Measurements from ENCODE around the gene BLOC1S1. TPM values are rescaled to one million over a fixed set of nuclear protein-coding genes. Genes with fewer than 3 reads are reported as not detected.

Gene BLOC1S1
- total and polyA plus RNA-seq, 7 donors: 173 to 655 (median 355) TPM

DNA sequence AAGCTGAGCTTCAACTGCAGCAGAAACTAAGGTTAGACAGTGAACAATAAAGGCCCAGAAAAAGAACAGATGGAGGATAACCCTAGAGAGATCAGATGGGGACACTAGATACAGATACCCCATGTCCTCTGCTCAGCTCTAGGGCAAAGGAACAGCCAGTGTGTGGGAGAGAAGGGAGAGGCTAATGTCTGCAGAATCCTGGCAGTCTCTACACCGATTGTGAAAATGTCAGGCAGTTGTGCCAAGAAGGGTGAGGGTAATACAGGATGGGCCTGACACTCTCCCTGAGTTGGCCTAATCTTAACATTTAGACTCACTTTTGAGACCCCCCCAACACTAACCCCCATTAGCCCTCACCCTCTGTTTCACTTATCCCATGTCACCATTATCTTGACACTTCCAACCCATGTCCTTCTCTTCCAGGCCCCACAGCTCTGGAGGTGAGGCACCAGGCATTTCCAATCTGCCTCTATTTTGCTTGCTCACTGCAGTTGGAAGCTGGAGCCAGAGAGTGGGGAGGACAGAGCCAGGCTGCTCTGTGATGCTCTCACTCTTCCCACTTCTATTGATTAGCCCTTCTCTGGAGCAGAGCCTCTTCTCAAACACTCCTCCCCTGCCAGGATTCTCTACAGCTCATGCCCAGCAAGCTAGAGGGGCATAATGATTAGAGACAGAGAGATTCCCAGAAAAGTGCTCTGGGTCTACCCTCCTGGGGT, 3.0 kb upstream of the BLOC1S1 start:
- WGBS, 2 donors: 49 to 59% methylated on average over 1 of the region's 1 CpG
- H3K27me3 ChIP-seq: no peaks in the 10 kb centered on the region
- intact Hi-C loops (cut with DNase I): no loop called here
- H3K9me3 ChIP-seq: no peaks in the 10 kb centered on the region
- no peak for DNase-seq
- peak overlapping the region; percentile 76 to 100 (median 97) for H3K27ac ChIP-seq
- H3K36me3 ChIP-seq: no peaks in the 10 kb centered on the region
- H3K4me3 ChIP-seq: no peak overlapping the region
- TF ChIP-seq, protein P1, sequence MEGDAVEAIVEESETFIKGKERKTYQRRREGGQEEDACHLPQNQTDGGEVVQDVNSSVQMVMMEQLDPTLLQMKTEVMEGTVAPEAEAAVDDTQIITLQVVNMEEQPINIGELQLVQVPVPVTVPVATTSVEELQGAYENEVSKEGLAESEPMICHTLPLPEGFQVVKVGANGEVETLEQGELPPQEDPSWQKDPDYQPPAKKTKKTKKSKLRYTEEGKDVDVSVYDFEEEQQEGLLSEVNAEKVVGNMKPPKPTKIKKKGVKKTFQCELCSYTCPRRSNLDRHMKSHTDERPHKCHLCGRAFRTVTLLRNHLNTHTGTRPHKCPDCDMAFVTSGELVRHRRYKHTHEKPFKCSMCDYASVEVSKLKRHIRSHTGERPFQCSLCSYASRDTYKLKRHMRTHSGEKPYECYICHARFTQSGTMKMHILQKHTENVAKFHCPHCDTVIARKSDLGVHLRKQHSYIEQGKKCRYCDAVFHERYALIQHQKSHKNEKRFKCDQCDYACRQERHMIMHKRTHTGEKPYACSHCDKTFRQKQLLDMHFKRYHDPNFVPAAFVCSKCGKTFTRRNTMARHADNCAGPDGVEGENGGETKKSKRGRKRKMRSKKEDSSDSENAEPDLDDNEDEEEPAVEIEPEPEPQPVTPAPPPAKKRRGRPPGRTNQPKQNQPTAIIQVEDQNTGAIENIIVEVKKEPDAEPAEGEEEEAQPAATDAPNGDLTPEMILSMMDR (IDR thresholded peaks at IDR 0.05): no peak
- H3K4me1 ChIP-seq: peaks cover 0 to 86% (median 74%) of the 10 kb centered on the region in 4 donors

- WGBS, 2 donors: 80 to 81% methylated on average over 2 of the region's 2 CpGs
- no peak overlapping the region for H3K4me3 ChIP-seq
- no peak for DNase-seq
- intact Hi-C loops (cut with DNase I): no loop called here
- no peak for TF ChIP-seq POLR2A (IDR thresholded peaks at IDR 0.05)
- TF ChIP-seq POLR2AphosphoS5 (IDR thresholded peaks at IDR 0.05): no peak
- TF ChIP-seq, protein P1 (IDR thresholded peaks at IDR 0.05): no peak
- no peak for TF ChIP-seq EP300 (IDR thresholded peaks at IDR 0.05)
- peak overlapping the region; percentile 76 to 100 (median 97) for H3K27ac ChIP-seq
- no peaks in the 10 kb centered on the region for H3K9me3 ChIP-seq
- H3K4me1 ChIP-seq: peaks cover 0 to 87% (median 75%) of the 10 kb centered on the region in 4 donors
- H3K36me3 ChIP-seq: no peaks in the 10 kb centered on the region
- H3K27me3 ChIP-seq: no peaks in the 10 kb centered on the region
Measured at GRCh38 chr12:55713721-55714120, 2.1 kb upstream of the BLOC1S1 start.

DNA sequence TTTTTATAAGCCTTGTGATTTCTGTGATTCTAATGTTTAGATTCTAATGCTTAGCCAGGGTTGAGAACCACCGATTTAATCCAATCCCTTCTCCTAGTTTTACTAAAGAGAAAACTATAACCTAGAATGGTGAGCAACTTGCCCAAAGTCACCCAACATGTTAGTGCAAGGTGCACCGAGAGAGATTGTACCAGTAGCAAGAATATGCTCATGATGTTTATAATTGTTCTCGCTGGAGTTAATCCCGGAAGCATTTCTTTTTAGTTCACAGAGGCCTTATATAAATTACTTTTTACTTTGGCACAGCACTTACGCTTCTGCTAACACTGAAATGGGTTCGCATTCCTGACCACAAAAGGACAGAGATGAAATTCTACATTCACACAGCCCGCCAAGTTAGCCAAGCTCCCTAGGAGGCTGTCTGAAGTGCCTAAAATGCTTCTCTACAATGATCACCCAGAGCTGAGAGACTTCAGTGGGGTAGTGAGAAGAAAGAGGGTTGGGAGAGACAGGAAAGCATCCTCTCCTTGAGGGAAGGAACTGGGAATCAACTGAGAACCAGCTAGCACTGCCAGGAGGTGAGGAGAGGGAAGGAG, 579 bp upstream of the BLOC1S1 start:
- DNase-seq: peak; percentile 75
- intact Hi-C loops (cut with DNase I): no loop called here
- Histone ChIP-seq H3K27me3 (no peaks in the 10 kb centered on the region), H3K27ac (peak overlapping the region; percentile 100), H3K9me3 (no peaks in the 10 kb centered on the region), H3K4me1 (peaks cover 0 to 87% (median 75%) of the 10 kb centered on the region in 4 donors), H3K36me3 (no peaks in the 10 kb centered on the region), H3K4me3 (peak overlapping the region; percentile 56 to 63 (median 60))
- 54 to 74% methylated on average over 7 of the region's 7 CpGs for WGBS, 2 donors
- TF ChIP-seq, protein P1 (IDR thresholded peaks at IDR 0.05): no peak
- TF ChIP-seq EP300 (IDR thresholded peaks at IDR 0.05): peak in 3 of 4 donors; percentile 17 to 59 (median 51)
- TF ChIP-seq POLR2A (IDR thresholded peaks at IDR 0.05): peak in 1 of 2 donors; percentile 39
- TF ChIP-seq POLR2AphosphoS5 (IDR thresholded peaks at IDR 0.05): peak; percentile 51 to 73 (median 66)

DNA sequence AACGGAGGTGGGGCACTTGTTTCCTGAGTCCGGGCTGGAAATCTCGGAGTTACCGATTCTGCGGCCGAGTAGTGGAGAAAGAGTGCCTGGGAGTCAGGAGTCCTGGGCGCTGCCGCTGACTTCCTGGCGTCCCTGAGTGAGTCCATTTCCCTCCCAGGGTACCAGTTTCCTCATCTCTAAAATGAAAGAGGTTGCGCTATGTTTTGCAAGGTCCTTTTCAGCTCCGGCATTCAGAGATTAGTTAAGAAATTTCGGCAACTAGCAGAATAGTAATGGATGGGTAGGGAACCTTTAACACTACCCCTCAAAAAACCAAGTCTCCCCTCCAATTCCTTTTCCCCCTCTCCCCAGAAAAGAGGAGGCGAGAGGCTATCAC, 724 bp downstream of the BLOC1S1 start:
- H3K4me1 ChIP-seq: peaks cover 0 to 90% (median 83%) of the 10 kb centered on the region in 4 donors
- H3K27me3 ChIP-seq: no peaks in the 10 kb centered on the region
- 1% methylated on average over 13 of the region's 13 CpGs for WGBS, 2 donors
- no peaks in the 10 kb centered on the region for H3K36me3 ChIP-seq
- DNase-seq: no peak
- H3K27ac ChIP-seq: peak overlapping the region; percentile 100
- TF ChIP-seq EP300 (IDR thresholded peaks at IDR 0.05): no peak
- peak in 1 of 2 donors; percentile 19 for TF ChIP-seq POLR2A (IDR thresholded peaks at IDR 0.05)
- intact Hi-C loops (cut with DNase I): no loop called here
- H3K9me3 ChIP-seq: no peaks in the 10 kb centered on the region
- H3K4me3 ChIP-seq: peak overlapping the region; percentile 56 to 63 (median 60)

All from sigmoid colon (tissue), 7 donors.